ENCODE results near the gene DCANP1. TPM values are rescaled to one million over a fixed set of nuclear protein-coding genes. Genes with fewer than 3 reads are reported as not detected.

DCANP1 gene
- total and polyA plus RNA-seq, 2 of the 13 experiments (the other 11 are each of a cell fraction or from before 2014, with no cell fraction given) = not detected

- no peak for TF ChIP-seq ZBED4 (CRISPR knock-in tag; IDR thresholded peaks at IDR 0.05; ENCODE audit: borderline replicate concordance)
- no peak for TF ChIP-seq PLSCR1 (CRISPR knock-in tag; IDR thresholded peaks at IDR 0.05; ENCODE audit: borderline replicate concordance)
- no peak for TF ChIP-seq ZBTB10 (CRISPR knock-in tag; IDR thresholded peaks at IDR 0.05; ENCODE audit: borderline replicate concordance)
- TF ChIP-seq AHDC1 (CRISPR knock-in tag; IDR thresholded peaks at IDR 0.05; ENCODE audit: borderline replicate concordance) = no peak
- TF ChIP-seq SMC3 (IDR thresholded peaks at IDR 0.05; ENCODE audit: low read length) = no peak
Observed at GRCh38 chr5:135445306-135445985, 1.7 kb downstream of the DCANP1 start (continued).

Measured in HepG2 (cell line).